Measurements from ENCODE around the gene RGS5. TPM values are rescaled to one million over a fixed set of nuclear protein-coding genes. Genes with fewer than 3 reads are reported as not detected.
A peak's percentile ranks its signal among the peaks of the same experiment; 100 is the strongest.

The RGS5 gene
- total and polyA plus RNA-seq, 2 experiments from 2014 or later, result 224 to 245 TPM

DNA sequence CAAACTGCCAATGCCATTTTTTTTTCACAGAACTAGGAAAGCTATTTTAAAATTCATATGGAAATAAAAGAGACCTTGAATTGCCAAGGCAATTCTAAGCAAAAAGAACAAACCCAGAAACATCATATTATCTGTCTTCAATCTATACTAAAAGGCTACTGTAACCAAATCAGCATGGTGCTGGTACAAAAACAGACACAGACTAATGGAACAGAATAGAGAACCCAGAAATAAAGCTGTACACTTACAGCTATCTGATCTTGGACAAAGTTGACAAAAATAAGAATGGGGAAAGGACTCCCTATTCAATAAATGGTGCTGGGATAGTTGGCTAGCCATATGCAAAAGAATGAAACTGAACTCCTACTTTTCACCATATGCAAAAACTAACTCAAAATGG lies 83.0 kb downstream of the RGS5 start:
- Histone ChIP-seq H3K4me3 (no peak overlapping the region), H3K27me3 (no peaks in the 10 kb centered on the region), H3K9me3 (ENCODE audit: low read depth) (no peaks in the 10 kb centered on the region), H3K4me1 (ENCODE audit: low read depth) (no peaks in the 10 kb centered on the region), H3K36me3 (no peaks in the 10 kb centered on the region), H3K27ac (no peak overlapping the region)
- no peak for DNase-seq (ENCODE audit: low read depth in 1 of 2, low spot score in 1 of 2)
- TF ChIP-seq, protein P1, sequence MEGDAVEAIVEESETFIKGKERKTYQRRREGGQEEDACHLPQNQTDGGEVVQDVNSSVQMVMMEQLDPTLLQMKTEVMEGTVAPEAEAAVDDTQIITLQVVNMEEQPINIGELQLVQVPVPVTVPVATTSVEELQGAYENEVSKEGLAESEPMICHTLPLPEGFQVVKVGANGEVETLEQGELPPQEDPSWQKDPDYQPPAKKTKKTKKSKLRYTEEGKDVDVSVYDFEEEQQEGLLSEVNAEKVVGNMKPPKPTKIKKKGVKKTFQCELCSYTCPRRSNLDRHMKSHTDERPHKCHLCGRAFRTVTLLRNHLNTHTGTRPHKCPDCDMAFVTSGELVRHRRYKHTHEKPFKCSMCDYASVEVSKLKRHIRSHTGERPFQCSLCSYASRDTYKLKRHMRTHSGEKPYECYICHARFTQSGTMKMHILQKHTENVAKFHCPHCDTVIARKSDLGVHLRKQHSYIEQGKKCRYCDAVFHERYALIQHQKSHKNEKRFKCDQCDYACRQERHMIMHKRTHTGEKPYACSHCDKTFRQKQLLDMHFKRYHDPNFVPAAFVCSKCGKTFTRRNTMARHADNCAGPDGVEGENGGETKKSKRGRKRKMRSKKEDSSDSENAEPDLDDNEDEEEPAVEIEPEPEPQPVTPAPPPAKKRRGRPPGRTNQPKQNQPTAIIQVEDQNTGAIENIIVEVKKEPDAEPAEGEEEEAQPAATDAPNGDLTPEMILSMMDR (IDR thresholded peaks at IDR 0.05; ENCODE audit: low read depth, low read length), result no peak

DNA sequence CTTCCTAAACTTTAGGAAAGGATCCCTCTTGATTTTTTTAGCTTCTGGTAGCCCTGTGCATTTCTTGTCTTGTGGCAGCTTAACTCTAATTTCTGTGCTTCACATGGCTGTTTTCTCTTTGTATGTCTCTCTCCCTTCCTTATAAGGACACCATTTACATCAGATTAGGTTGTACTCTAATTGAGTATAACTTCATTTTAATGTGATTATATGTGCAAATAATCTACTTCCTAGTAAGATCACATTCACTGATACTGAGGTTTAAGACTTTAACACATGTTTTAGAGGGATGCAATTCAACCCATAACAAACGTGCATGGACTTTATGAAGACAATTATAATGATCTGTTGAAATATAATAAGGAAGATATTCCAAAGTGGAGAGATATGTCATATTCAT lies 86.8 kb downstream of the RGS5 start:
- Histone ChIP-seq H3K36me3 (no peaks in the 10 kb centered on the region), H3K4me3 (no peak overlapping the region), H3K9me3 (ENCODE audit: low read depth) (no peaks in the 10 kb centered on the region), H3K27me3 (no peaks in the 10 kb centered on the region), H3K27ac (no peak overlapping the region), H3K4me1 (ENCODE audit: low read depth) (no peaks in the 10 kb centered on the region)
- TF ChIP-seq, protein P1 (IDR thresholded peaks at IDR 0.05; ENCODE audit: low read depth, low read length), result no peak
- no peak for DNase-seq (ENCODE audit: low read depth in 1 of 2, low spot score in 1 of 2)

DNA sequence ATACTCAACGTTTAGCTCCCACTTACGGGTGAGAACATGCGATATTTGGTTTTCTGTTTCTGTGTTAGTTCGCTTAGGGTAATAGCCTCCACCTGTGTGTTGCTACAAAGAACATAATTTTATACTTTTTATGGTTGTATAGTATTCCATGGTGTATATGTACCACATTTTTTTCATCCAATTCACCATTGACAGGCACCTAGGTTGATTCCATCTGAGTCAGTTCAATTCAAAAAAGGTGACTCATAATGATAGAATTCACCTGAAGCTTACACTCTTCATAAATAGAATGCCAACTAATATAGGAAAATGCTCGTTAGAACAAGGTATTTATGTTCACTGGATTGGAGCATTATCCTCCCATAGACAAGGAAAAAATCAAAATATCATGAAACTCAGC lies 95.1 kb downstream of the RGS5 start:
- Histone ChIP-seq H3K27ac (no peak overlapping the region), H3K4me3 (no peak overlapping the region), H3K36me3 (no peaks in the 10 kb centered on the region), H3K27me3 (no peaks in the 10 kb centered on the region), H3K4me1 (ENCODE audit: low read depth) (peaks cover 4% of the 10 kb centered on the region), H3K9me3 (ENCODE audit: low read depth) (no peaks in the 10 kb centered on the region)
- DNase-seq (ENCODE audit: low read depth in 1 of 2, low spot score in 1 of 2), result no peak
- TF ChIP-seq, protein P1 (IDR thresholded peaks at IDR 0.05; ENCODE audit: low read depth, low read length), result no peak

DNA sequence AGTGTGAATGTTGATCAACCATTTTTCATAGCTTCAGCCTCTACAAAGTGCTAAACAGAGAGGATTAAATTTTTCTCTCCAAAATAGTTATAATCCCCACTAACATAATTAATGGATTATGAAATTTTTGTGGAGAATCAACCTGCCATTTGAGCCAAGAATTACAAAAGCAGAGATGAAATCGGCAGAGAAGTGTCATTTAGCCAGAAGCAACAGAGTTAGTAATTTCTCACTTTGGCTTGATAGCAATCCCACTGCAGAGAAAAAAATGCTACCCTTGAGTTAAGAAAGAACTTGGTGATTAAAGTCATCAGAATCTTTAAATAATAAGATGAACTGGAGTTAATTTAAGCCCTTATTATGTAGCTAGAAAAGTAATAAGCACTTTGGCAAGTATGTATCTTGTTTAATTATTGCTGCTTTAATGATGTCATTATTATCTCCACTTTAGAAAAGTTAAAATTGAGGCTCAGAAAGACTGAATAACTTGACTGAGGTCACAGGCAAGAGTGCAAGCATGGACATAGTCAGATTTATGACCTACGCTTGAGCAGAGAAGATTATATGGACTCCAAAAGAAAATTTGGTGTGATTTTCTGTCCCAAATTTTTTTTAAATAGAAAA lies 96.2 kb downstream of the RGS5 start:
- H3K4me1 ChIP-seq (ENCODE audit: low read depth), result peaks cover 4% of the 10 kb centered on the region
- TF ChIP-seq, protein P1 (IDR thresholded peaks at IDR 0.05; ENCODE audit: low read depth, low read length), result no peak
- no peaks in the 10 kb centered on the region for H3K9me3 ChIP-seq (ENCODE audit: low read depth)
- DNase-seq (ENCODE audit: low read depth in 1 of 2, low spot score in 1 of 2), result peak in 1 of 2 donors; percentile 29
- no peak overlapping the region for H3K4me3 ChIP-seq
- H3K36me3 ChIP-seq, result no peaks in the 10 kb centered on the region
- H3K27me3 ChIP-seq, result no peaks in the 10 kb centered on the region
- H3K27ac ChIP-seq, result no peak overlapping the region

DNA sequence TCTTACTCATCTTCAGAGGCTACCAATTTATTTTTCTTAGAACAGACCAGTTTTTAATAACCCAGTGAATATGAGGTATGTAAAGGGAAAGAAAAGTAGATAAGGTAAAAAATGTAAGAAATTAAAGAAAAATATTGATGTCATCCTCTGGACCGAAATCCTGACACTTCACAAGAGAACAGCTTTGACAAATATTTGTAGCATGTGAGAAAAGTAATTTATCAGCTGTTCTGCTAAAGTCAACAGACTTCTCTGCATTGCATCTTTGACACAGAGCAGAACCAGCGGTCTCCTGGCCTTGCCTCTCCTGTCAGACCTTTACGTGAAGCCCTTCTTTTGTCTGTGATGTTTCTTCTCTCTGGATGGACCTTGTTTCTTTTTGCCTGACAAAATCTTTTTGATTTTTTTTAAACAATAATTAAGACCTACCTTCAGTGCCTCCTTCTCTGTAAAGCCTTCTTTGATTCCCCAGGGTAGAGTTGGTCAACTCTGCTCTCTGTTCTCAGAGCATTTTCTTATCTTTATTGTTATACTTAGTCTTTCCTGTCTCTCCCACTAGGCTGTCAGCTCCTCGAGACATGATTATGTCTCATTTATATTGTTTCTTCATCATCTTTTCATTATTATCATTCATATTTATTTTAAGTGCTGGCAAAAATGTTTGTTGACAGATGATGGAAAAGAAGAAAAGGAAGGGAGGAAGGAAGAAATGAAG lies 98.2 kb downstream of the RGS5 start:
- TF ChIP-seq, protein P1 (IDR thresholded peaks at IDR 0.05; ENCODE audit: low read depth, low read length), result no peak
- peaks cover 4% of the 10 kb centered on the region for H3K4me1 ChIP-seq (ENCODE audit: low read depth)
- DNase-seq (ENCODE audit: low read depth in 1 of 2, low spot score in 1 of 2), result peak in 1 of 2 donors; percentile 51
- no peaks in the 10 kb centered on the region for H3K36me3 ChIP-seq
- H3K9me3 ChIP-seq (ENCODE audit: low read depth), result no peaks in the 10 kb centered on the region
- H3K4me3 ChIP-seq, result no peak overlapping the region
- no peaks in the 10 kb centered on the region for H3K27me3 ChIP-seq
- no peak overlapping the region for H3K27ac ChIP-seq
